HepG2 (cell line): Measurements from ENCODE around the gene DDX60. TPM values are rescaled to one million over a fixed set of nuclear protein-coding genes. Genes with fewer than 3 reads are reported as not detected.

Source experiments
- ATAC-seq: fragments of 200-7000 bp; cut with Tn5 transposase; 3 replicates; pipeline ENCODE4 v1.9.1; 2020; ENCODE audit warnings: mild to moderate bottlenecking, moderate library complexity
- BruUV-seq: library from RNA; stranded (reverse); fragments of 400-500 nt; replicated peaks from 2 replicates; lab custom pipeline; 2021; lab: Mats Ljungman, UMichigan
- CTCF ChIA-PET: fragments of 300-600 bp; formaldehyde crosslinking; extraction: SDS; loops from one replicate; lab custom pipeline; 2021; ENCODE audit warnings: low total read pairs, inconsistent platforms, low intra/inter-chr PET ratio; lab: Yijun Ruan, JAX
- POLR2A ChIA-PET: fragments of 350-600 bp; sonication (Branson Sonifier 250); formaldehyde crosslinking; loops from one replicate; lab custom pipeline; 2020; ENCODE audit warnings: antibody characterized with exemption, inconsistent platforms; lab: Yijun Ruan, JAX
- DNase-seq: peaks from one replicate; pipeline ENCODE4 v3.0.0-alpha.2; 2015; ENCODE audit warnings: low spot score
- FAIRE-seq: peaks from 3 replicates; lab custom pipeline; 2011; peaks lifted over from hg19 to GRCh38; lab: Jason Lieb, UNC
- H2AFZ ChIP-seq: one replicate; pipeline ENCODE4 v1.6.1; 2011; ENCODE audit warnings: low read length, inconsistent platforms
- H3K27ac ChIP-seq: fragments of 300-600 bp; 3 replicates; pipeline ENCODE4 v1.8.0; 2011; ENCODE audit warnings: mixed run types, mild to moderate bottlenecking, mixed read lengths, low read length, inconsistent platforms; ENCODE audit not compliant: insufficient read depth; ENCODE audit errors: extremely low read length
- H3K27me3 ChIP-seq, 2 experiments: fragments of 200-600 bp in 1 of 2; 2 replicates in 1 of 2; 3 replicates in 1 of 2; pipeline versions ENCODE4 v1.6.0 to v1.8.0; 2011; ENCODE audit warnings: low read length in 2 of 2, mild to moderate bottlenecking in 2 of 2, moderate library complexity in 2 of 2, inconsistent platforms in 1 of 2; ENCODE audit not compliant: insufficient read depth in 2 of 2, control insufficient read depth in 1 of 2
- H3K36me3 ChIP-seq, 2 experiments: fragments of 200-600 bp in 1 of 2; replicated peaks in 1 of 2; 2 replicates in 1 of 2; 3 replicates in 1 of 2; pipeline versions ENCODE4 v1.5.1 to v1.8.0; 2011; ENCODE audit warnings: low read length in 2 of 2, inconsistent platforms in 1 of 2; ENCODE audit not compliant: insufficient read depth in 2 of 2, control insufficient read depth in 1 of 2
- H3K4me1 ChIP-seq: 2 replicates; pipeline ENCODE4 v1.5.1; 2012; ENCODE audit warnings: low read length, inconsistent platforms; ENCODE audit not compliant: insufficient read depth
- H3K4me2 ChIP-seq: 2 replicates; pipeline ENCODE4 v1.6.0; 2011; ENCODE audit warnings: low read depth, low read length, inconsistent platforms
- H3K4me3 ChIP-seq, 3 experiments: fragments of 200-600 bp in 1 of 3; sonication (generic), shearing (Covaris generic) in 1 of 3; replicated peaks in 1 of 3; 2 replicates each; pipeline ENCODE4 v1.5.1; 2011 to 2016; ENCODE audit warnings: low read length in 3 of 3, inconsistent platforms in 2 of 3, low read depth in 2 of 3, mild to moderate bottlenecking in 2 of 3, control low read depth in 1 of 3, mixed read lengths in 1 of 3; ENCODE audit not compliant: insufficient read depth in 1 of 3
- H3K79me2 ChIP-seq: one replicate; pipeline ENCODE4 v1.6.1; 2011; ENCODE audit warnings: low read length, inconsistent platforms; ENCODE audit not compliant: insufficient read depth
- H3K9ac ChIP-seq: 2 replicates; pipeline ENCODE4 v1.6.0; 2011; ENCODE audit warnings: mild to moderate bottlenecking, low read depth, low read length, inconsistent platforms; ENCODE audit not compliant: insufficient read depth
- H3K9me3 ChIP-seq: 2 replicates; pipeline ENCODE4 v1.5.1; 2012; ENCODE audit warnings: mild to moderate bottlenecking, low read length
- H4K20me1 ChIP-seq: 2 replicates; pipeline ENCODE4 v1.6.0; 2011; ENCODE audit warnings: inconsistent platforms, mild to moderate bottlenecking, low read length, moderate library complexity; ENCODE audit not compliant: insufficient read depth
- ARHGAP35 ChIP-seq: sonication (generic); formaldehyde crosslinking; IDR thresholded peaks from 2 replicates; pipeline ENCODE4 v1.9.0; 2022; ENCODE audit warnings: mild to moderate bottlenecking, inconsistent platforms, moderate library complexity, missing genetic modification reagents, borderline replicate concordance
- CBX5 ChIP-seq: sonication (generic); formaldehyde crosslinking; IDR thresholded peaks from 2 replicates; pipeline ENCODE4 v1.4.0; 2020; ENCODE audit warnings: missing genetic modification reagents, borderline replicate concordance
- DBP ChIP-seq: sonication (generic); formaldehyde crosslinking; IDR thresholded peaks from 2 replicates; pipeline ENCODE4 v1.4.0; 2020; ENCODE audit warnings: missing genetic modification reagents; ENCODE audit errors: not compliant biosample characterization
- DRAP1 ChIP-seq: IDR thresholded peaks from 2 replicates; pipeline ENCODE4 v1.6.1; 2016; ENCODE audit warnings: missing genetic modification reagents, missing compliant biosample characterization
- DZIP1 ChIP-seq: sonication (generic); formaldehyde crosslinking; IDR thresholded peaks from 2 replicates; pipeline ENCODE4 v1.5.0; 2020; ENCODE audit warnings: mild to moderate bottlenecking, missing genetic modification reagents
- EHMT2 ChIP-seq: fragments of 200-600 bp; sonication (generic); IDR thresholded peaks from 2 replicates; pipeline ENCODE4 v1.7.0; 2017; ENCODE audit warnings: antibody characterized with exemption, low read depth, low read length, borderline replicate concordance
- HCFC1 ChIP-seq: fragments of 150-350 bp; IDR thresholded peaks from 2 replicates; pipeline ENCODE4 v1.6.1; 2014; ENCODE audit warnings: low read depth, low read length
- HDAC6 ChIP-seq: fragments of 200-600 bp; sonication (generic); IDR thresholded peaks from 2 replicates; pipeline ENCODE4 v1.7.0; 2017; ENCODE audit warnings: mild to moderate bottlenecking, antibody characterized with exemption, low read length, low read depth
- MEIS1 ChIP-seq: sonication (generic); formaldehyde crosslinking; IDR thresholded peaks from 2 replicates; pipeline ENCODE4 v1.9.0; 2021; ENCODE audit warnings: mild to moderate bottlenecking, missing genetic modification reagents, moderate library complexity, borderline replicate concordance
- POLR2A ChIP-seq, 2 experiments: IDR thresholded peaks; 2 replicates each; pipeline ENCODE4 v1.6.1; 2011; ENCODE audit warnings: low read depth in 2 of 2, low read length in 2 of 2, mild to moderate bottlenecking in 1 of 2, moderate library complexity in 1 of 2; ENCODE audit not compliant: insufficient read depth in 1 of 2
- ZMYM3 ChIP-seq: sonication (generic); formaldehyde crosslinking; IDR thresholded peaks from 2 replicates; pipeline ENCODE4 v1.5.1; 2020; ENCODE audit warnings: mild to moderate bottlenecking, missing genetic modification reagents
- ZNF30 ChIP-seq: sonication (generic); formaldehyde crosslinking; IDR thresholded peaks from 2 replicates; pipeline ENCODE4 v1.5.0; 2020; ENCODE audit warnings: mild to moderate bottlenecking, missing genetic modification reagents
- ZNF451 ChIP-seq: sonication (generic); formaldehyde crosslinking; IDR thresholded peaks from 2 replicates; pipeline ENCODE4 v1.5.0; 2020; ENCODE audit warnings: mild to moderate bottlenecking, missing genetic modification reagents
- ZNF570 ChIP-seq: sonication (generic); formaldehyde crosslinking; IDR thresholded peaks from 2 replicates; pipeline ENCODE4 v1.4.0; 2020; ENCODE audit warnings: mild to moderate bottlenecking, missing genetic modification reagents, borderline replicate concordance
- in situ Hi-C: cut with HindIII; loops from 2 replicates; pipeline ENCODE4 v1.10.0; 2017; ENCODE audit warnings: low pct_unique_long_range_greater_than_20kb; ENCODE audit not compliant: extremely low pct_ligation_motif_present
- intact Hi-C: fragments of 100-400 bp; cut with micrococcal nuclease; formaldehyde crosslinking; loops from one replicate; pipeline ENCODE4 v1.10.0; 2022; ENCODE audit not compliant: unreplicated experiment
- polyA plus RNA-seq, 8 experiments: library from polyadenylated mRNA; depleted of rRNA in 3 of 8; stranded (reverse) in 7 of 8; unstranded in 1 of 8; fragments of >200 nt; fragmentation: Illumina TruSeq in 4 of 8; extraction: Trizol in 4 of 8; gene quantifications; 2 replicates each; pipeline versions ENCODE4 v1.2.1 to v1.2.3, GENCODE V29; 2011 to 2016; ENCODE audit warnings: low read depth in 4 of 8, missing spikeins in 1 of 8, mixed read lengths in 1 of 8; ENCODE audit not compliant: insufficient read depth in 1 of 8
- total RNA-seq, 5 experiments: library from RNA; depleted of rRNA; stranded (reverse); fragments of >200 nt; fragmentation: Illumina TruSeq; extraction: Trizol; gene quantifications; 2 replicates each; pipeline ENCODE4 v1.2.3, GENCODE V29; 2016; ENCODE audit warnings: low read depth in 1 of 5
- TF ChIP-seq, protein P1 (sequence below): sonication (generic); formaldehyde crosslinking; IDR thresholded peaks from 2 replicates; pipeline ENCODE4 v1.5.1; 2020; ENCODE audit warnings: missing genetic modification reagents, mild to moderate bottlenecking, borderline replicate concordance

DDX60 gene
- total and polyA plus RNA-seq, 2 of the 13 experiments (the other 11 are each of a cell fraction or from before 2014, with no cell fraction given): 0.35 TPM; not detected in 1

GRCh38 chr4:168220893-168221292, 97.7 kb downstream of the DDX60 start:
- Histone ChIP-seq H3K79me2 (no peaks in the 10 kb centered on the region), H3K4me3 (no peak overlapping the region), H3K9me3 (no peaks in the 10 kb centered on the region), H3K27ac (no peak overlapping the region), H2AFZ (no peak overlapping the region), H3K4me2 (no peak overlapping the region), H4K20me1 (no peaks in the 10 kb centered on the region), H3K9ac (no peak overlapping the region), H3K4me1 (no peaks in the 10 kb centered on the region), H3K27me3 (no peaks in the 10 kb centered on the region; a peak in 1 of 5 replicates), H3K36me3 (no peaks in the 10 kb centered on the region)
- ATAC-seq (no peak), DNase-seq (no peak), FAIRE-seq (no peak)
- no peak for TF ChIP-seq ZNF451 (CRISPR knock-in tag)
- TF ChIP-seq HDAC6: no peak
- no peak for TF ChIP-seq ZNF30 (CRISPR knock-in tag)
- TF ChIP-seq DZIP1 (CRISPR knock-in tag): no peak
- TF ChIP-seq MEIS1: no peak
- no peak for TF ChIP-seq ZNF570
- no peak for TF ChIP-seq EHMT2
- TF ChIP-seq DBP (CRISPR knock-in tag): no peak
- no peak for TF ChIP-seq CBX5 (CRISPR knock-in tag)
- no peak for TF ChIP-seq ZMYM3
- no peak for TF ChIP-seq POLR2A (IDR thresholded peaks at IDR 0.05; ENCODE audit: insufficient read depth in 1 of 2, low read depth in 2 of 2, low read length in 2 of 2)
- no peak for TF ChIP-seq HCFC1
- TF ChIP-seq DRAP1 (CRISPR knock-in tag): no peak
- TF ChIP-seq ARHGAP35: no peak
- TF ChIP-seq, protein P1, sequence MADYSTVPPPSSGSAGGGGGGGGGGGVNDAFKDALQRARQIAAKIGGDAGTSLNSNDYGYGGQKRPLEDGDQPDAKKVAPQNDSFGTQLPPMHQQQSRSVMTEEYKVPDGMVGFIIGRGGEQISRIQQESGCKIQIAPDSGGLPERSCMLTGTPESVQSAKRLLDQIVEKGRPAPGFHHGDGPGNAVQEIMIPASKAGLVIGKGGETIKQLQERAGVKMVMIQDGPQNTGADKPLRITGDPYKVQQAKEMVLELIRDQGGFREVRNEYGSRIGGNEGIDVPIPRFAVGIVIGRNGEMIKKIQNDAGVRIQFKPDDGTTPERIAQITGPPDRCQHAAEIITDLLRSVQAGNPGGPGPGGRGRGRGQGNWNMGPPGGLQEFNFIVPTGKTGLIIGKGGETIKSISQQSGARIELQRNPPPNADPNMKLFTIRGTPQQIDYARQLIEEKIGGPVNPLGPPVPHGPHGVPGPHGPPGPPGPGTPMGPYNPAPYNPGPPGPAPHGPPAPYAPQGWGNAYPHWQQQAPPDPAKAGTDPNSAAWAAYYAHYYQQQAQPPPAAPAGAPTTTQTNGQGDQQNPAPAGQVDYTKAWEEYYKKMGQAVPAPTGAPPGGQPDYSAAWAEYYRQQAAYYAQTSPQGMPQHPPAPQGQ: no peak
- intact Hi-C loops: no loop called here
- CTCF ChIA-PET: no interaction called here
- no TSS peak for BruUV-seq
- POLR2A ChIA-PET: no interaction called here
- in situ Hi-C loops: no loop called here
